PFSK-1 (cell line): ENCODE data around the gene COQ7.

Source experiments
- FOXP2 ChIP-seq: optimal IDR thresholded peaks from 2 replicates; pipeline ENCODE3; 2011; ENCODE audit warnings: borderline replicate concordance, control low read depth, inconsistent platforms; ENCODE audit not compliant: insufficient read depth; ENCODE audit errors: extremely low read length, extremely low read depth
- POLR2AphosphoS5 ChIP-seq: IDR thresholded peaks from 2 replicates; pipeline ENCODE4 v1.6.1; 2012; ENCODE audit warnings: low read depth, mild to moderate bottlenecking, control low read depth, low read length, moderate library complexity
- SIN3A ChIP-seq: IDR thresholded peaks from 2 replicates; pipeline ENCODE4 v1.6.1; 2012; ENCODE audit warnings: mild to moderate bottlenecking, low read length, moderate library complexity, borderline replicate concordance; ENCODE audit not compliant: insufficient read depth
- TAF1 ChIP-seq: IDR thresholded peaks from 2 replicates; pipeline ENCODE4 v1.6.1; 2012; ENCODE audit warnings: low read length, control low read depth, borderline replicate concordance; ENCODE audit not compliant: insufficient read depth
- TF ChIP-seq, protein P1 (sequence below), 2 experiments: IDR thresholded peaks; 2 replicates each; pipeline versions ENCODE4 v1.6.1 to v1.8.0; 2011 to 2012; ENCODE audit warnings: low read depth in 2 of 2, low read length in 2 of 2, control low read depth in 1 of 2, inconsistent platforms in 1 of 2, mild to moderate bottlenecking in 1 of 2, moderate library complexity in 1 of 2; ENCODE audit not compliant: insufficient read depth in 1 of 2

COQ7 gene

DNA sequence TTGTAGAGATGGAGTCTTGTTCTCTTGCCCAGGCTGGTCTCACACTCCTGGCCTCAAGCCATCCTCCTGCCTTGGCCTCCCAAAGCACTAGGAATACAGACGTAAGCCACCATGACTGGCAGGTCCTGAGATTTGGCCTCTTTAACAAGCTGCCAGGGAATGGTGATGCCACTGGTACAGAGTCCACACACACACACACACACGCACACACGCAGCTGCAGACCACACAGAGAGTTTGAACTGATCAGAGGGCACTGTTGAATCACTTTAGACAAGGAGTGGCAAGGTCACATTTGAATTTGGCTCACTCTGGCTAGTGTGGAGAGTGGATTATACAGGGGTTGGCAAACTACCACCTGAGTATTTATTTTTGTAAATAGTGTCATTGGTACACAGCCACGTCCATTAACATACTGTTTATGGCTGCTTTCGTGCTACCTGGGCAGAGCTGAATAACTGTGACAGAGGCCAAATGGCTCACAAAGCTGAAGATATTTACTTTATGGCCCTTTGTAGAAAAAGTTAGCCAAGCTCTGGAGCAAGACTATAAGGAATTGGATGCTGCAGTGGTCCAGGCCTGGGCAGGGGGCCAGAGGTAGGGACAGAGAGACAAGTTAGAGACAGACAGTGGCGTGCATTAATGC lies 56.2 kb downstream of the COQ7 start:
- TF ChIP-seq POLR2AphosphoS5 = no peak
- TF ChIP-seq, protein P1, sequence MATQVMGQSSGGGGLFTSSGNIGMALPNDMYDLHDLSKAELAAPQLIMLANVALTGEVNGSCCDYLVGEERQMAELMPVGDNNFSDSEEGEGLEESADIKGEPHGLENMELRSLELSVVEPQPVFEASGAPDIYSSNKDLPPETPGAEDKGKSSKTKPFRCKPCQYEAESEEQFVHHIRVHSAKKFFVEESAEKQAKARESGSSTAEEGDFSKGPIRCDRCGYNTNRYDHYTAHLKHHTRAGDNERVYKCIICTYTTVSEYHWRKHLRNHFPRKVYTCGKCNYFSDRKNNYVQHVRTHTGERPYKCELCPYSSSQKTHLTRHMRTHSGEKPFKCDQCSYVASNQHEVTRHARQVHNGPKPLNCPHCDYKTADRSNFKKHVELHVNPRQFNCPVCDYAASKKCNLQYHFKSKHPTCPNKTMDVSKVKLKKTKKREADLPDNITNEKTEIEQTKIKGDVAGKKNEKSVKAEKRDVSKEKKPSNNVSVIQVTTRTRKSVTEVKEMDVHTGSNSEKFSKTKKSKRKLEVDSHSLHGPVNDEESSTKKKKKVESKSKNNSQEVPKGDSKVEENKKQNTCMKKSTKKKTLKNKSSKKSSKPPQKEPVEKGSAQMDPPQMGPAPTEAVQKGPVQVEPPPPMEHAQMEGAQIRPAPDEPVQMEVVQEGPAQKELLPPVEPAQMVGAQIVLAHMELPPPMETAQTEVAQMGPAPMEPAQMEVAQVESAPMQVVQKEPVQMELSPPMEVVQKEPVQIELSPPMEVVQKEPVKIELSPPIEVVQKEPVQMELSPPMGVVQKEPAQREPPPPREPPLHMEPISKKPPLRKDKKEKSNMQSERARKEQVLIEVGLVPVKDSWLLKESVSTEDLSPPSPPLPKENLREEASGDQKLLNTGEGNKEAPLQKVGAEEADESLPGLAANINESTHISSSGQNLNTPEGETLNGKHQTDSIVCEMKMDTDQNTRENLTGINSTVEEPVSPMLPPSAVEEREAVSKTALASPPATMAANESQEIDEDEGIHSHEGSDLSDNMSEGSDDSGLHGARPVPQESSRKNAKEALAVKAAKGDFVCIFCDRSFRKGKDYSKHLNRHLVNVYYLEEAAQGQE (IDR thresholded peaks at IDR 0.05; ENCODE audit: insufficient read depth in 1 of 2, low read depth in 2 of 2, low read length in 2 of 2) = no peak
- TF ChIP-seq TAF1 = no peak
- no peak for TF ChIP-seq FOXP2
- no peak for TF ChIP-seq SIN3A

DNA sequence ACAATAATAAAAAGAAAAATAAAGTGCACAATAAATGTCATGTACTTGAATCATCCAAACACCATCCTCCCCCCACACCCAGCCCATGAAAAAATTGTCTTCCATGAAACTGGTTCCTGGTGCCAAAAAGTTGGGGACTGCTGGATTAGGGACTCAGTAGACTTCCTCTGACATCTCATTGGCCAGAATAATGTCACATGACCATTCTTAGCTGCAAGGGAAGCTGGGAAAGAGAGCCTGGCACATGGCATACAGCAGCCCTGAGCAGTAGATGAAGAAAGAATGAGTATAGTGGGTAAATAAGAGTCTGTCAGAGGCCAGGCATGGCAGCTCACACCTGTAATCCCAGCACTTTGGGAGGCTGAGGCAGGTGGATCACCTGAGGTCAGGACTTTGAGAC lies 58.9 kb downstream of the COQ7 start:
- no peak for TF ChIP-seq FOXP2

DNA sequence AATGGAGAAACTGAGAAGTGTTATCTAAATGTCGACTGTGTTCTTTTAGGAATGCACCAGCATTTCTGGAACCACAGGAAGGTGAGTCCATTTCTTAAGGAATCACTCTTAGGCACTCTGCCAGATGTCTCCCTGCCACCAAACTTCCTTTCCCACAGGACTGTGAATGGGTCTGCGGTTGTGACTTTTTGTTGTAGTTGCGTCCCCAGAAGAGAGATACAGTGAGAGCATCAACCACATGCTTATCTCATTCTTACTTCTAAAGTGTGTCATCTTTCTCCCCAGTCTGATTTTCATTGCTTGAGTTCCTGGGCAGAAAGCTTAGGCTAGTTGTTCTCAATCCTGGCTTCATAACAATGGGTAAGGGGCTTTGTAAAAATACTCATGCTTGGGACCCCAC lies 59.8 kb downstream of the COQ7 start:
- TF ChIP-seq POLR2AphosphoS5 = no peak
- TF ChIP-seq, protein P1 (IDR thresholded peaks at IDR 0.05; ENCODE audit: insufficient read depth in 1 of 2, low read depth in 2 of 2, low read length in 2 of 2) = no peak
- no peak for TF ChIP-seq FOXP2
- TF ChIP-seq TAF1 = no peak
- TF ChIP-seq SIN3A = no peak

DNA sequence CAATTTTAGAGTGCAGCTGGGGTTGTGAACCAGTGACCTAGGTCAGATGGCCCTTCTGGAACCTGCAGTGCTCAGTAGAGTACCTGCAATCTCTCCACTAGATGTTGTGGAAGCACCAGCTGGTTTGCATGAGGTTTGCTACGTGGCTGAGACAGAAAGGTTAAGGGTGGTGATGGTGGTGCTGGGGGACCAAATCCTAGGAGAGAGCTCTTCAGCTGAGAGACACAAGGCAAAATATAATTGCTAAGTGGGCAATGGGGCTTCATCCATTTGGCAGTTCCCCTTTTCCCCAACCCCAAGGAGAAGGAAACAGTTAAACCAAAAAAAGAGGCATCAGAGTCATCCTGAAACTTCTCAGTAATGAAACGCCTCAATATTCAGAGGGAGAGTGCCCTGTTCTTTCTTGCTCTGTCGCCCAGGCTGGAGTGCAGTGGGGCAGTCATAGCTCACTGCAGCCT lies 60.3 kb downstream of the COQ7 start:
- TF ChIP-seq POLR2AphosphoS5 (no peak), FOXP2 (no peak), SIN3A (no peak)

DNA sequence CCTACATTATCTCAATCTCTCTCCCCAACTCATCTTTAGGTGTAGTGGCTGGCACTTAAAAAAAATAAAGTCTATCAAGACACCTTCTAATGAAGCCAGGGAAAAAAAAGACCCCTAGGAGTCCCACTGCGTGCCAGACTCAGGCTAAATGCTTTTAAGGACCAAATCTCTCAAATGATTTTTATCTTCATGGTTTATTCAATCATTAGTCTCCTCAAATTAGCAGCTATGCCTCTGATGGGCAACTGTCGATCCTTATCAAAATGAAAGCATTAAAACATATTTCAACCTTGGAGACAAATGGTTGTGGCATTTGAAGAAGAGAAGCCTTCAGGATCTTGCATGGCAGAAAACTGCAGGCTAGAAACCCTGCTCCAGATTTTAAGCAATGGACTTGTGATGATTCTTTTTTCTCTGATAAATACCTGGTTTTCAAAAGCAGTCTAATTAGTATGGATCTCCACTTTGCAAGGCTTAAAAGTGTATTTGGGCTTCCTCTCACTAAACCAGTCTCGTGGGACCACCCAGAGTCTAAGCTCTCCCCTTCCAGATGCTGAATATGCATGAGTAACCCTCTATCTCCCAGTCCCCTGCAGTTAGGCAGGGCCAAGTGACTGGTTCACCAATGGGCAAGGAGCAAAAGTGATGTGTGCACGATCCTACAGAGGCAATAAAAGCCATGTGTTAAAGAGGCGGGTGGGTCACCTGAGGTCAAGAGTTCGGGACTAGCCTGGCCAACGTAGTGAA lies 61.2 kb downstream of the COQ7 start:
- TF ChIP-seq FOXP2 (no peak), SIN3A (no peak), TAF1 (no peak), POLR2AphosphoS5 (no peak)
- TF ChIP-seq, protein P1 (IDR thresholded peaks at IDR 0.05; ENCODE audit: insufficient read depth in 1 of 2, low read depth in 2 of 2, low read length in 2 of 2) = no peak
